ENCODE results near the gene XRCC3.

GRCh38 chr14:103690332-103690731, 24.9 kb downstream of the XRCC3 start:
- TF ChIP-seq CTCF (IDR thresholded peaks at IDR 0.05) (no peak), POLR2AphosphoS5 (IDR thresholded peaks at IDR 0.05) (no peak), POLR2A (IDR thresholded peaks at IDR 0.05) (no peak)

Measured in upper lobe of left lung (tissue), 4 donors.